Measurements from ENCODE around the gene GLIS1. TPM values are rescaled to one million over a fixed set of nuclear protein-coding genes. Genes with fewer than 3 reads are reported as not detected.

The GLIS1 gene
- total and polyA plus RNA-seq, 2 of the 8 experiments (the other 6 are each of a cell fraction or from before 2014, with no cell fraction given) = 0.15 to 0.22 TPM

DNA sequence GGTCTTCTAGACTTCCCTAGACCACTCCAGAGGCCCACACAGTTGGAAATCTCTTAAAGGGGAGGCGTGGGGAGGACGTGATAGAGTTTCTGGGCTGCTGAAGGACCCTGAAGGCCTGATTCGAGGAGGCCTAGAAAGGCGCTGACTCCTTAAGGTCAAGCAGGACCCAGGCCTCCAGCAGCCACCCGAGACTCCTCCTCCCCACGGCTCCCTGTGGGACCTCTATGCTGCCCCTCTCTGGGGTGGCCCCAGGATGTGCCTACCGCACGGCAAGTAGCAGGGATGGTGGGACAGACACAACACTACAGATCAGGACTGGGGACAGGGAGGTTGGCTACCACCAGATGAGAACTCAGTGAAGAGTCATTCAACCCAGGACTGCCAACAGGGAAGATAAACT is 77.5 kb downstream of the GLIS1 start:
- no peak overlapping the region for H3K4me3 ChIP-seq (ENCODE audit: extremely low read depth in 1 of 4, insufficient read depth in 2 of 4, low read depth in 3 of 4, low read length in 4 of 4)
- 79% methylated on average over 7 of the region's 8 CpGs; no CpG with 5 or more reads in 1 of the 2 experiments for WGBS, 2 experiments (ENCODE audit: extremely low coverage in 1 of 2, insufficient coverage in 1 of 2, insufficient read length in 1 of 2, insufficient replicate concordance in 2 of 2, low coverage in 1 of 2, low lambda C conversion rate in 2 of 2, missing lambda C conversion rate in 1 of 2)
- no peak overlapping the region for H3K14ac ChIP-seq (ENCODE audit: insufficient read length)
- no peaks in the 10 kb centered on the region for H3K36me3 ChIP-seq (ENCODE audit: control insufficient read depth in 2 of 4, insufficient read depth in 4 of 4, low read length in 3 of 4)
- ChIA-PET CTCF (ENCODE audit: partially characterized antibody) (interaction anchor here (0.9 to 1.6 kb wide), 5 partner anchors 8 to 383 kb away, joined by 3 to 4 read pairs (median 3); no protein-coding TSS in a partner anchor), POLR2A (ENCODE audit: partially characterized antibody) (no interaction called here)
- no peak overlapping the region for H2BK5ac ChIP-seq (ENCODE audit: low read depth, low read length)
- no peak overlapping the region for H4K5ac ChIP-seq (ENCODE audit: insufficient read length, low read depth, low read length)
- no peak overlapping the region; the same call in 1 of the 2 replicates for H4K8ac ChIP-seq (ENCODE audit: extremely low read depth, insufficient read depth, low read length)
- no peak overlapping the region for H3K23ac ChIP-seq (ENCODE audit: insufficient read length)
- H3K9me3 ChIP-seq (ENCODE audit: insufficient read depth in 2 of 2, low read depth in 1 of 2, low read length in 1 of 2) = no peaks in the 10 kb centered on the region
- no peaks in the 10 kb centered on the region for H3K27me3 ChIP-seq (replicated peaks in 1 of 4; ENCODE audit: control insufficient read depth in 3 of 4, extremely low read depth in 1 of 4, insufficient read depth in 3 of 4, low read length in 3 of 4)
- H3K23me2 ChIP-seq (ENCODE audit: low read depth, low read length) = no peaks in the 10 kb centered on the region
- H4K20me1 ChIP-seq (replicated peaks in 1 of 2; ENCODE audit: control insufficient read depth in 1 of 2, insufficient read depth in 2 of 2, low read length in 2 of 2) = no peaks in the 10 kb centered on the region
- no peak overlapping the region for H3K56ac ChIP-seq (replicated peaks; ENCODE audit: insufficient read length, low read depth, low read length)
- H3K4me1 ChIP-seq (replicated peaks in 1 of 4; ENCODE audit: control insufficient read depth in 3 of 4, insufficient read depth in 4 of 4, low read length in 3 of 4) = no peaks in the 10 kb centered on the region; a peak in 1 of 7 replicates
- no peak overlapping the region for H2BK15ac ChIP-seq (ENCODE audit: low read length)
- H2BK20ac ChIP-seq (ENCODE audit: low read length) = no peak overlapping the region
- no peak for FAIRE-seq
- H3K79me1 ChIP-seq (ENCODE audit: low read depth, low read length) = no peaks in the 10 kb centered on the region; the same call in 1 of the 2 replicates
- H3K27ac ChIP-seq (ENCODE audit: low read depth, low read length) = no peak overlapping the region
- H3K4ac ChIP-seq (replicated peaks; ENCODE audit: insufficient read length, low read depth, low read length) = no peak overlapping the region
- H2AFZ ChIP-seq (ENCODE audit: low read length) = no peak overlapping the region
- H4K91ac ChIP-seq (replicated peaks; ENCODE audit: insufficient read length, low read length) = no peak overlapping the region
- H2BK120ac ChIP-seq (replicated peaks; ENCODE audit: low read depth, low read length) = no peak overlapping the region
- no peak overlapping the region for H3K4me2 ChIP-seq (ENCODE audit: insufficient read depth in 1 of 2, low read depth in 2 of 2, low read length in 2 of 2)
- H3K18ac ChIP-seq (ENCODE audit: extremely low read depth, low read length) = no peak overlapping the region
- DNase-seq (ENCODE audit: low read depth in 1 of 2, low spot score in 2 of 2) = no peak
- H3K79me2 ChIP-seq (ENCODE audit: control insufficient read depth in 1 of 2, insufficient read depth in 2 of 2, low read length in 2 of 2) = no peaks in the 10 kb centered on the region
- H3K9ac ChIP-seq (replicated peaks in 1 of 4; ENCODE audit: extremely low read depth in 1 of 4, low read depth in 3 of 4, low read length in 3 of 4) = no peak overlapping the region
- H2BK12ac ChIP-seq (ENCODE audit: low read depth, low read length) = no peak overlapping the region
- no peak overlapping the region for H2AK5ac ChIP-seq (ENCODE audit: low read depth, low read length)
- TF ChIP-seq TEAD4 (IDR thresholded peaks at IDR 0.05; ENCODE audit: low read depth, low read length) = no peak
- TF ChIP-seq EGR1 (IDR thresholded peaks at IDR 0.05; ENCODE audit: borderline replicate concordance, low read depth, low read length) = no peak
- no peak for TF ChIP-seq RFX5 (IDR thresholded peaks at IDR 0.05; ENCODE audit: borderline replicate concordance, low read depth, low read length)
- TF ChIP-seq, protein P1, sequence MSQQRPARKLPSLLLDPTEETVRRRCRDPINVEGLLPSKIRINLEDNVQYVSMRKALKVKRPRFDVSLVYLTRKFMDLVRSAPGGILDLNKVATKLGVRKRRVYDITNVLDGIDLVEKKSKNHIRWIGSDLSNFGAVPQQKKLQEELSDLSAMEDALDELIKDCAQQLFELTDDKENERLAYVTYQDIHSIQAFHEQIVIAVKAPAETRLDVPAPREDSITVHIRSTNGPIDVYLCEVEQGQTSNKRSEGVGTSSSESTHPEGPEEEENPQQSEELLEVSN (IDR thresholded peaks at IDR 0.05) = no peak
- no peak for TF ChIP-seq SIRT6 (IDR thresholded peaks at IDR 0.05; ENCODE audit: low read length)

Data from H1 (cell line).